ENCODE data around the gene C3orf62.

DNA sequence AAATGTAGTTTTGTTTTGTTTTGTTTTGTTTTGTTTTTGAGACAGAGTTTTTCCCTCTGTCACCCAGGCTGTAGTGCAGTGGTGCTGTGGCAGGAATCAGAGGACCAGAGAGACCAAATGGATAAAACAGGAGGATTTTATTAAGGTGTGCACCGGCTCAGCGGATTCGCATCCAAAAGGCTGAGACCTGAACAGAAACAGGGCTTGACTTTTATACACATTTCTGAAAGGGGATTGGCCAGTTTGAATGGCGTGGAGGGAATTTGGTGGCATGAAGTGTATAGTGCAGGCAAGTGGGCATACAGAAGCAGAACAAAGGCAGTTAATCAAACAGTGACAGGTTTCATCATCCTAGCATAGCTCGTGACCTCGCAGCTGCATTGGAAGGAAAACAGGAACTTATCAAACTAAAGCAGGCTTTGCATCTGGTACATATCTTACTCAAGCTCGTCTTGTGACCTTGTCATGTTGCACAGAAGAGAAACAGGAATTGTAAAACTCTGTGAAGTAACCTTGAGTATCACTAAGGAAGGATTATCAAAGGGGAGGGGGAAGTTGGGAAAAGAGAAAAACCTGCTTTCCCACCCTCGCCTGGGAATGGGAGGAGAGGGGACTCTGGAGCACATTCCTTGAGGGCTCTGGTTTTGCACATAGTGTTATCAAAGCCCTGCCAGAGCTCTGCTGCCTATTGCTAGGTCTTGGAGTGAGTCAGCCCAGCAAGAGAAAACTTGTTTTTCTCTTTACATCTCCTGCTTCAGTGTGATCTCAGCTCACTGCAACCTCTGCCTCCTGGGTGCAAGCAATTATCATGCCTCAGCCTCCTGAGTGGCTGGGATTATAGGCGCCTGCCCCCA is 38.5 kb downstream of the C3orf62 start:
- TF ChIP-seq RAD21 (IDR thresholded peaks at IDR 0.05; ENCODE audit: low read length) = no peak
- TF ChIP-seq, protein P1, sequence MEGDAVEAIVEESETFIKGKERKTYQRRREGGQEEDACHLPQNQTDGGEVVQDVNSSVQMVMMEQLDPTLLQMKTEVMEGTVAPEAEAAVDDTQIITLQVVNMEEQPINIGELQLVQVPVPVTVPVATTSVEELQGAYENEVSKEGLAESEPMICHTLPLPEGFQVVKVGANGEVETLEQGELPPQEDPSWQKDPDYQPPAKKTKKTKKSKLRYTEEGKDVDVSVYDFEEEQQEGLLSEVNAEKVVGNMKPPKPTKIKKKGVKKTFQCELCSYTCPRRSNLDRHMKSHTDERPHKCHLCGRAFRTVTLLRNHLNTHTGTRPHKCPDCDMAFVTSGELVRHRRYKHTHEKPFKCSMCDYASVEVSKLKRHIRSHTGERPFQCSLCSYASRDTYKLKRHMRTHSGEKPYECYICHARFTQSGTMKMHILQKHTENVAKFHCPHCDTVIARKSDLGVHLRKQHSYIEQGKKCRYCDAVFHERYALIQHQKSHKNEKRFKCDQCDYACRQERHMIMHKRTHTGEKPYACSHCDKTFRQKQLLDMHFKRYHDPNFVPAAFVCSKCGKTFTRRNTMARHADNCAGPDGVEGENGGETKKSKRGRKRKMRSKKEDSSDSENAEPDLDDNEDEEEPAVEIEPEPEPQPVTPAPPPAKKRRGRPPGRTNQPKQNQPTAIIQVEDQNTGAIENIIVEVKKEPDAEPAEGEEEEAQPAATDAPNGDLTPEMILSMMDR (conservative IDR thresholded peaks at IDR 0.05; ENCODE audit: low read depth, low read length) = no peak
- no peak for TF ChIP-seq MXI1 (IDR thresholded peaks at IDR 0.05; ENCODE audit: borderline replicate concordance, low read depth, low read length)
